GM18520 (cell line): ENCODE data around the gene PPP1R9B.

ENCODE experiments used
- ATAC-seq: cut with Tn5 transposase; IDR thresholded peaks from one replicate; pipeline ENCODE4 v1.9.1; 2021; ENCODE audit not compliant: unreplicated experiment

Gene PPP1R9B, protein sequence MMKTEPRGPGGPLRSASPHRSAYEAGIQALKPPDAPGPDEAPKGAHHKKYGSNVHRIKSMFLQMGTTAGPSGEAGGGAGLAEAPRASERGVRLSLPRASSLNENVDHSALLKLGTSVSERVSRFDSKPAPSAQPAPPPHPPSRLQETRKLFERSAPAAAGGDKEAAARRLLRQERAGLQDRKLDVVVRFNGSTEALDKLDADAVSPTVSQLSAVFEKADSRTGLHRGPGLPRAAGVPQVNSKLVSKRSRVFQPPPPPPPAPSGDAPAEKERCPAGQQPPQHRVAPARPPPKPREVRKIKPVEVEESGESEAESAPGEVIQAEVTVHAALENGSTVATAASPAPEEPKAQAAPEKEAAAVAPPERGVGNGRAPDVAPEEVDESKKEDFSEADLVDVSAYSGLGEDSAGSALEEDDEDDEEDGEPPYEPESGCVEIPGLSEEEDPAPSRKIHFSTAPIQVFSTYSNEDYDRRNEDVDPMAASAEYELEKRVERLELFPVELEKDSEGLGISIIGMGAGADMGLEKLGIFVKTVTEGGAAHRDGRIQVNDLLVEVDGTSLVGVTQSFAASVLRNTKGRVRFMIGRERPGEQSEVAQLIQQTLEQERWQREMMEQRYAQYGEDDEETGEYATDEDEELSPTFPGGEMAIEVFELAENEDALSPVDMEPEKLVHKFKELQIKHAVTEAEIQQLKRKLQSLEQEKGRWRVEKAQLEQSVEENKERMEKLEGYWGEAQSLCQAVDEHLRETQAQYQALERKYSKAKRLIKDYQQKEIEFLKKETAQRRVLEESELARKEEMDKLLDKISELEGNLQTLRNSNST

GRCh38 chr17:50150354-50151040 is at the start of gene PPP1R9B:
PPP1R9B (minus strand) TSS chr17:50150677; CDS start chr17:50150513, 164 bp downstream.
- ATAC-seq, result no peak

GRCh38 chr17:50199803-50200456 is 49.5 kb upstream of the PPP1R9B start:
- ATAC-seq, result no peak

- no peak for ATAC-seq
These were observed 48.8 kb upstream of the PPP1R9B start for GRCh38 chr17:50199211-50199802.

- ATAC-seq, result no peak
These were observed 47.7 kb upstream of the PPP1R9B start for GRCh38 chr17:50198026-50198669.

- no peak for ATAC-seq
These were observed 46.3 kb upstream of the PPP1R9B start for GRCh38 chr17:50196826-50197225.

DNA sequence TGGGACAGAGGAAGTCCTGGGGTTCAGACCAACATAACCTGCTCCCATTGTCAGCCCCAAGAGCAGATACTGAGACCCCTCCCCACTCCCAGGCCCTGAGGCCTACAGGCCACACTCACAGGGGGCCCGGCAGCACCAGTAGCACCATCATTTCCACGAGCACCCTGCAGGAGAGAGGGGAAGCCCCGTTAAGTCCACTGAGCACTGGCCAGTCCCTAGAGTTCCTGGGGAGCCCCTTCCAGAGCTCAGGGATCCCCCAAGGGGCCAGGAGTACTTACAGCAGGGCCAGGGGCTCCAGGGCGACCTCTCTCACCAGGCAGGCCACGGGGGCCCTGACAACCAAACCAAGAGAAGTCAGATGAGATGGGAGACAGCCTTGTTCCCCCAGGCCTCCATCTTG is 45.6 kb upstream of the PPP1R9B start:
- ATAC-seq, result no peak

DNA sequence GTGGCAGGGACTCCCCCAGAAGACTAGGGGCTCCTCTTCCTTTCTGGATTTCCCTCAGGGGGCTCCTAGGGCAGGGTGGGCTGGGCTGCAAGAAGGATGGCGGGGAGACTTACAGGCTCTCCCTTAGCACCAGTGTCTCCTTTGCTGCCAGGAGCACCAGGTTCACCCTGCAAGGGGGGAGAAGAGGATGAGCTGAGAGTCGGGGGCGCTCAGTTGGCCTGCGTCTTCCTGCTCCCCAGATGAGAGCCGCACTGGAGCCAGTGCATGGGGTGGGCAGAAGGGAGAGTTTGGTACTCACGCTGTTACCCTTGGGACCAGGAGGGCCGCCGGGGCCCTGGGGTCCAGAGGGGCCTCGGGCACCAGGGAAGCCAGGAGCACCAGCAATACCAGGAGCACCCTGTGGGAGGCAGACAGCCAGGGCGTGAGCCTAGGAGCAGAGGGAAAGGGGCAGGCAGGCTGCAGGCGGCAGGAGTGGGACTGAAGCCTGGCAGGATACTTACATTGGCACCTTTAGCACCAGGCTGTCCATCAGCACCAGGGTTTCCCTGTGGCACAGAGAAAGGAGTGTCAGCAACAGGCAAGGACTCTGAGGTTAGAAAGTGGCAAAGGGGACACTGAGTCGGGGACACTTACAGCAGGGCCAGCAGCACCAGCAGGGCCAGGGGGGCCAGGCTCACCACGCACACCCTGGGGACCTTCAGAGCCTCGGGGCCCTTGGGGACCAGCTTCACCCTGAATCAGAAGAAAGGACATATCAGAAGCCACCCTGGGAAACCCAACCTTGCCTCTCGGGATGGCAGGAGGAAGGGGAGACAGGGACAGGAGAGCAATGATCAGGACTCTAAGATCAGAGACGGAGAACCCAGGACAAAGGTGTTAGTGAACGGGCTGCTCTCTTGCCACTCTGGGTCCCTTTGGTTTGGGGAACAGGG is 44.7 kb upstream of the PPP1R9B start:
- ATAC-seq, result no peak

DNA sequence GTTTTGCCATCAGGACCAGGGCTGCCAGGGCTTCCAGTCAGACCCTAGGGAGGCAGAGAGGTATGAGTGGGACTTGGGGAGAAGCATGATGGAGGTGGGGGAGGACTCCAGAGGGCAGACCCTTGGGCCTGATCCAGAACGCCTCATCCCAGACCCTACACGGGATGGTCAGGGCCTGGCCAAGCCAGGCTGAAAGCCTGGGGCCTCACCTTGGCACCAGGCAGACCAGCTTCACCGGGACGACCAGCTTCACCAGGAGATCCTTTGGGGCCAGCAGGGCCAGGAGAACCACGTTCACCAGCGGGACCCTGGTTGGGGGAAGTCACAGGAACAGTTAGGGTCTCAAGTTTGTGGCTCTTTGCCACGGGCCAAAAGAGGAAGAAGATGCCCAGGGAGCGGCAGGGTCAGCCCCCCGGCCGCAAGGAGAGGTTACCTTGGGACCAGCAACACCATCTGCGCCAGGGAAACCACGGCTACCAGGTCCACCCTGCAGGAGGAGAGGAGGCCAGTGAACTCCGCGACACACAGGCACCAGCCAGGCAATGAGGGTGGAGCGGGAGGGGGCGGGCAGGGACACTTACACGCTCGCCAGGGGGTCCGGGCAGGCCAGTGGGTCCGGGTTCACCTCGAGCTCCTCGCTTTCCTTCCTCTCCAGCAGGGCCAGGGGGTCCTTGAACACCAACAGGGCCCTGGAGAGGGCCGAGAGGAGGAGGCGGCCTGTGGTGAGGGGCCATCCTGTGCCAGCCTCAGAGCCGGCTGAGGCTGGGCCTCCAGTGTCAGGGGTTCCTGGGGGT is 43.9 kb upstream of the PPP1R9B start:
- no peak for ATAC-seq

DNA sequence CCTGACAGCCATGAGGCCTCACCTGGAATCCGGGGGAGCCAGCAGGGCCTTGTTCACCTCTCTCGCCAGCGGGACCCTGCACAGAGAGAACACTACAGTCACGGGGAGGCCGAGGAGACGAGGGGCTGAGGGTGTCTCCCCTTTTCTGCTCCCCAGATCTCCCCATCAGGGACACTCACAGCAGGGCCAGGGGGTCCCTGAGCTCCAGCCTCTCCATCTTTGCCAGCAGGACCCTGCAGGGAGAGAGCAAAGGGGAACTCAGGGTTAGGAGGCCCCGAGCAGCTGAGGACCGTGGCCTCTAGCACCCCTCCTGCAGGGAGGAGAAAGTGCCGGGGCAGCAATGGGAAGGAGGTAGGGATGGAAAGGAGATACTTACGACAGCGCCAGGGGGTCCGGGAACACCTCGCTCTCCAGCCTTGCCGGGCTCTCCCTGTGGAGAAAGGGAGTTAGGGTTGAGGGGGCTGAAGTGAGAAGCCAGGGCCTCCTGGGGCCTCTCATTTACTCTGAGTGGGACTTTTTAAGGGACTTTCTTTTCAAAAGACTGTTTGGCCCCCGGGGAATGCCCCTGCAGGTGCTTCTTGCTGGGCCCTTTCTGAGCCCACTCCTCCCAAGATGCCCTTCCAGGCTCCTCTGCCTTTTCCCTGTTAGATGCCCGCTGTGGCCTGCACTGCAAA is 42.3 kb upstream of the PPP1R9B start:
- no peak for ATAC-seq

DNA sequence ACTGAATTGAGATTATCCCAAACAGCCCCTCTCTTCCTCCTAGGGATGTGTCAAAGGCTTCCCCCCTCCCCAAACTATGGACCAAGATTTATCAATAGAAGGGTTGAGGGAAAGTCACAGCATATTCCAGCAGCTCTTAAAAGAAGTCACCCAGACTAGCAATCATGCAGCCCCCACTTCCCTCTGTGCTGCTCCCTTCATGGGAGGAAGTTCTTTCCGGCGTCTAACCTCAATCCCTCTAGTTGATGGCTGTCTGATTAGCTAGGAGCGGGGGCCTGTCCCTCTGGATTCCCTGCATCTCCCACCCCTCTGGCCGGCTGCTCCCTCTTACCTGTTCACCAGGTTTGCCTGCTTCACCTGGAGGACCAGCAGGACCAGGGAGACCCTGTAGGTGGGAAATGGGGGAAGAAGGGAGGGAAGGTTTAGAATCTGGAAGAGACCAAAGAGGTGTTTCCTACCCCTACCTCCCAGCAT is 41.7 kb upstream of the PPP1R9B start:
- no peak for ATAC-seq

- no peak for ATAC-seq
These were observed 41.1 kb upstream of the PPP1R9B start for GRCh38 chr17:50191359-50192143.

DNA sequence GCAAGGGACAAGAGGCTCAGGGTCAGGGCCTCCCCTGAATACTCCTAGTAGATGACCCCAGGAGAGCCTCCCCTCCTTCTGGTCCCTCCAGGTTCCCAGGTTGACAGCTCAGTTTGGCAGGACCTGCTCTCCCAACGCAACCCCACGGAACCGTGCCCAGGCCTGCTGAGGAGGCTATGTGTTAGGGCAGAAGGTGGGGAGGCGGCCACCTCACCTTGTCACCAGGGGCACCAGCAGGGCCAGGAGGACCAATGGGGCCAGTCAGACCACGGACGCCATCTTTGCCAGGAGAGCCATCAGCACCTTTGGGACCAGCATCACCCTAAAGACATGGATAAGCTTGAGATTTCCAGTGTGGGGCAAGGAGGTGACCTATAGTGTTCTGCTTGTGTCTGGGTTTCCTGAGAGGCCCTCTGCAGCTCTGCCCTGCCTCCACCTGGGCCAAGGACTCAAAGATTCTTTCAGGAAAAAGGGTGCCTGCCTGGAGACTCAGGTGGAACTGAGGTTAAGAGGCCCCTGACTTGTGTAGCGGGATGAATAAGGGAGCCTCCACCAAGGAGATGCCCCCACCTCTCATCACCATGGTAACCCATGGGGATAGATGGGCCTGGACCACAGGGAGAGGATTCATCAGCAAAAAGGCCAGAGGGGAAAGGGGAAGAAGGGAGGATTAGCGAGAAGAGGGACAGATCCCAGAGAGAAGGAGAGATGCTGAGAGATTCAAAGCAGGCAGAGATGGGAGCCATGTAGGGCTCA is 40.3 kb upstream of the PPP1R9B start:
- ATAC-seq, result no peak

- no peak for ATAC-seq
These were observed 39.8 kb upstream of the PPP1R9B start for GRCh38 chr17:50190293-50190602.

GRCh38 chr17:50189550-50190292 is 39.2 kb upstream of the PPP1R9B start:
- ATAC-seq, result no peak

GRCh38 chr17:50188921-50189549 is 38.6 kb upstream of the PPP1R9B start:
- no peak for ATAC-seq
